Peyer's patch (tissue), 4 donors: ENCODE data around the gene TACC2. TPM values are rescaled to one million over a fixed set of nuclear protein-coding genes. Genes with fewer than 3 reads are reported as not detected.

ENCODE experiments used
- DNase-seq, 3 donors: peaks; one replicate each; pipeline ENCODE4 v3.0.0-alpha.2; 2017 to 2019
- H3K27ac ChIP-seq, 4 donors: fragments of 200-600 bp; sonication (generic); one replicate each; pipeline ENCODE4 v1.5.1; 2016 to 2019
- H3K27me3 ChIP-seq, 2 donors: fragments of 200-600 bp; sonication (generic); one replicate each; pipeline ENCODE4 v1.5.1; 2019
- H3K36me3 ChIP-seq, 3 donors: fragments of 200-600 bp; sonication (generic); one replicate each; pipeline ENCODE4 v1.5.1; 2016 to 2019
- H3K4me1 ChIP-seq, 4 donors: fragments of 200-600 bp; sonication (generic); one replicate each; pipeline ENCODE4 v1.5.1; 2016 to 2019
- H3K4me3 ChIP-seq, 4 donors: fragments of 200-600 bp; sonication (generic); 1 replicate in 3 of 4; 2 replicates in 1 of 4; pipeline ENCODE4 v1.5.1; 2016 to 2019; ENCODE audit warnings: mild to moderate bottlenecking in 1 of 4
- H3K9me3 ChIP-seq, 4 donors: fragments of 200-600 bp; sonication (generic); one replicate each; pipeline ENCODE4 v1.5.1; 2016 to 2019; ENCODE audit warnings: mild to moderate bottlenecking in 1 of 4
- POLR2A ChIP-seq, 2 donors: fragments of 450-650 bp; IDR thresholded peaks; one replicate each; pipeline ENCODE4 v1.5.1; 2017; ENCODE audit warnings: antibody characterized with exemption in 2 of 2, mild to moderate bottlenecking in 2 of 2, moderate library complexity in 2 of 2
- total RNA-seq, 4 donors: library from RNA; depleted of rRNA; stranded (reverse); fragments of >200 nt; gene quantifications; one replicate each; pipeline ENCODE4 v1.1.0, GENCODE V29; 2016
- TF ChIP-seq, protein P1 (sequence below), 6 experiments: fragments of 450-650 bp in 4 of 6; fragments of 200-600 bp in 2 of 6; sonication (generic) in 1 of 6; IDR thresholded peaks; one replicate each; pipeline ENCODE4 v1.5.1; 2017 to 2019; ENCODE audit warnings: antibody characterized with exemption in 6 of 6, mild to moderate bottlenecking in 3 of 6, moderate library complexity in 1 of 6

The TACC2 gene
- total RNA-seq, 4 donors from 2014 or later = 91.6 to 140 (median 109) TPM

DNA sequence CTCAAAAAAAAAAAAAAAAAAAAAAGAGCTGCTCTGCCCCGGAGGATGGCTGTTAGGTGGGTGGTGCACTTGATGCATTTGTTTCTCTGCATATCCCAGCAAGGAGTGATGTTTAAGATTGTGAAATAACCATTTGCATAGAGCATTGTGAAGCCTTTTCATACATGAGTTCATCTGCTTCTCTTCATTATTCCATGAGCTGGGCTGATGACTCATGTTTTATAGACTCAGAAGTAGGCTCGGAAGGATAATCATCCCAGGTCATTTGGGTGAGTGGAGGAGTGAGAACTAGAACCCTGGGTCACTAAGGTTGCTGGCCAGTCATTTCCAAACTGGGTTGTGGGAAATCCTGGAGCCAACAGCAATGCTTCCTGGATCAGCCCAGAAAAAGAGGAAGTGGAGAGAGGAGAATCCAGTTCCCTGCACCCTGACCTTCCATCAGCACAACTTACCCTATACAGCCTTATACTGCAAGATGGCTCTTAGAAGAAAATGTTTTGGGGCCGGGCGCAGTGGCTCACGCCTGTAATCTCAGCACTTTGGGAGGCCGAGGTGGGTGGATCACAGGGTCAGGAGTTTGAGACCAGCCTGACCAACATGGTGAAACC is 45.3 kb downstream of the TACC2 start:
- H3K4me1 ChIP-seq = peaks cover 0 to 17% (median 0%) of the 10 kb centered on the region in 4 donors
- H3K4me3 ChIP-seq = no peak overlapping the region
- no peak for DNase-seq
- no peaks in the 10 kb centered on the region for H3K9me3 ChIP-seq
- no peaks in the 10 kb centered on the region for H3K36me3 ChIP-seq
- H3K27me3 ChIP-seq = no peaks in the 10 kb centered on the region
- TF ChIP-seq POLR2A (IDR thresholded peaks at IDR 0.05) = no peak
- TF ChIP-seq, protein P1, sequence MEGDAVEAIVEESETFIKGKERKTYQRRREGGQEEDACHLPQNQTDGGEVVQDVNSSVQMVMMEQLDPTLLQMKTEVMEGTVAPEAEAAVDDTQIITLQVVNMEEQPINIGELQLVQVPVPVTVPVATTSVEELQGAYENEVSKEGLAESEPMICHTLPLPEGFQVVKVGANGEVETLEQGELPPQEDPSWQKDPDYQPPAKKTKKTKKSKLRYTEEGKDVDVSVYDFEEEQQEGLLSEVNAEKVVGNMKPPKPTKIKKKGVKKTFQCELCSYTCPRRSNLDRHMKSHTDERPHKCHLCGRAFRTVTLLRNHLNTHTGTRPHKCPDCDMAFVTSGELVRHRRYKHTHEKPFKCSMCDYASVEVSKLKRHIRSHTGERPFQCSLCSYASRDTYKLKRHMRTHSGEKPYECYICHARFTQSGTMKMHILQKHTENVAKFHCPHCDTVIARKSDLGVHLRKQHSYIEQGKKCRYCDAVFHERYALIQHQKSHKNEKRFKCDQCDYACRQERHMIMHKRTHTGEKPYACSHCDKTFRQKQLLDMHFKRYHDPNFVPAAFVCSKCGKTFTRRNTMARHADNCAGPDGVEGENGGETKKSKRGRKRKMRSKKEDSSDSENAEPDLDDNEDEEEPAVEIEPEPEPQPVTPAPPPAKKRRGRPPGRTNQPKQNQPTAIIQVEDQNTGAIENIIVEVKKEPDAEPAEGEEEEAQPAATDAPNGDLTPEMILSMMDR (IDR thresholded peaks at IDR 0.05) = no peak
- peak overlapping the region in 2 of 4 donors; percentile 35 to 42 for H3K27ac ChIP-seq

GRCh38 chr10:122040786-122041185 is 51.8 kb downstream of the TACC2 start:
- H3K36me3 ChIP-seq = no peaks in the 10 kb centered on the region
- H3K27me3 ChIP-seq = no peaks in the 10 kb centered on the region
- H3K4me1 ChIP-seq = peaks cover 0 to 9% (median 0%) of the 10 kb centered on the region in 4 donors
- TF ChIP-seq POLR2A (IDR thresholded peaks at IDR 0.05) = no peak
- TF ChIP-seq, protein P1 (IDR thresholded peaks at IDR 0.05) = no peak
- H3K27ac ChIP-seq = no peak overlapping the region
- H3K9me3 ChIP-seq = no peaks in the 10 kb centered on the region
- H3K4me3 ChIP-seq = no peak overlapping the region
- no peak for DNase-seq

DNA sequence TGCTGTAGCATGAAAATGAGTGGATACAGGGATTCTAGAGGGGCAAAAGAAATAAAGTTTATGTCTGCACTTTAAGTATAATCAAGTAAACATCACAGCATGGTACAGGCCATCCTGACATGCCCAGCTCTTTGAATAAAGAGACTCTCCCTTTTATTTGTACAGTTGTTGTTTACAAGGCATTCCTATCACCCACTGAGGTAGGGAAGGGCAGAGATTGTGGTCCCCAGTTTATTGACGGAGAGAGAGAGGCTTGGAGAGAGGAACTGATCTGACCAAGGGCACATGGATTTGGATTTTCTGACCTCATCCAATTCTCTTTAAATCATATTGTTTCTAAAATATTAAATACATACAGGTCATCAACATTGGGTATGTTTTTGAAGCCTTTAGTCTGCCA is 53.9 kb downstream of the TACC2 start:
- no peak for DNase-seq

DNA sequence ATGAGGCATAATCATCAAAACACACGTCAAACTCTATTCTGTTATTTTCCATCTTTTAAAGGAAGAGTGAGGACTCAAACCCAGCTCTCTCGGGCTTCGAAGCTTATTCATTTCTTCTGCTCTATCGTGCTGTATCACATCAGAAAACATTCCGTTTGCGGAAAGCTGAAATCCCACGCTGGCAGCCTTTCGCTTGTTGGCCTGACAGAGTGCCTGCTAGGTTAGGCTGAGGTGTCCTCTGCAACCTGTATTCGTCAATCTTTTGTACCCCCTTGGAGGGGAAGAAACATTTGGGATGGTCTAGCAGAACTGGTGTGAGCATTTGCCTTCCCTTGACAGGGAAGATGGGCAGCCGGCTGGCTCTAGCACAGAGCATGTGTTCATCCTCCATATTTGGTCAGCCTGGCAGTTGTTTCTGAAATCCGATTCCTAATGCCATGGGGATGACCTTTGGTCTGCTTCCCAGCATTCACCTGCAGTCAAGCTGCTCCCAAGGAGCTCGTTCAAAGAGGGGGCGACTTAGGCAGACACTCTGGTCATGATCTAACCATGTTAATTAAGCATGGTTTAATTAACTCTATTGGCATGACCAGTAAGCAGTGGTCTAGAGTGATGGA is 55.2 kb downstream of the TACC2 start:
- no peak overlapping the region for H3K4me3 ChIP-seq
- DNase-seq = peak in 1 of 3 donors; percentile 46
- TF ChIP-seq POLR2A (IDR thresholded peaks at IDR 0.05) = no peak
- TF ChIP-seq, protein P1 (IDR thresholded peaks at IDR 0.05) = no peak

More for the DNA sequence above, 53.9 kb downstream of the TACC2 start:
- Histone ChIP-seq H3K4me3 (no peak overlapping the region), H3K27me3 (no peaks in the 10 kb centered on the region), H3K27ac (peak overlapping the region in 1 of 4 donors; percentile 38), H3K4me1 (peaks cover 0 to 9% (median 0%) of the 10 kb centered on the region in 4 donors), H3K36me3 (no peaks in the 10 kb centered on the region), H3K9me3 (no peaks in the 10 kb centered on the region)
- TF ChIP-seq POLR2A (IDR thresholded peaks at IDR 0.05) = no peak
- TF ChIP-seq, protein P1 (IDR thresholded peaks at IDR 0.05) = no peak

DNA sequence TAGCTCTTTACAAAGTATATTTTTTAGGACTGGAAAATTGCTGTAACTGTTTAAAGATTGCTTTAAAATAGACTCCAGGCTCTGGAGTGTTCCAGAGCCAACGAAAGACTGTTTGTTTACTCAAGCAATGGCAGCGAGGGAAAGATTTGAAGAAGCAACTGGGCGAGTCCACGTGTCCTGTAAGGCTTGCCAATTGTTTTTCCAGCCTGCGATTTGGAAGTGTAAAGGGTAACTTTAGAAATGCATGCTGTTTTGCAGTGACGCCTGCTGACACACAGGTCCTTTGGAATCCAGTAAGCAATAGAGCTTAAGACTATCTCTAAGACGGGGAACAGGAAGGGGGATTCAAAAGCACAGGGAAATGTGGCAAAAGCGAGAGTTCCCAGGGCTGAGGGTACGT is 55.8 kb downstream of the TACC2 start:
- TF ChIP-seq, protein P1 (IDR thresholded peaks at IDR 0.05) = no peak
- no peak for TF ChIP-seq POLR2A (IDR thresholded peaks at IDR 0.05)
- H3K27ac ChIP-seq = peak overlapping the region in 1 of 4 donors; percentile 44

More for the DNA sequence above, 55.2 kb downstream of the TACC2 start:
- Histone ChIP-seq H3K4me1 (peaks cover 0 to 9% (median 0%) of the 10 kb centered on the region in 4 donors), H3K27ac (peak overlapping the region in 1 of 4 donors; percentile 44), H3K36me3 (no peaks in the 10 kb centered on the region), H3K27me3 (no peaks in the 10 kb centered on the region), H3K9me3 (no peaks in the 10 kb centered on the region)

More for the DNA sequence above, 55.8 kb downstream of the TACC2 start:
- Histone ChIP-seq H3K27me3 (no peaks in the 10 kb centered on the region), H3K4me1 (peaks cover 0 to 9% (median 0%) of the 10 kb centered on the region in 4 donors), H3K9me3 (no peaks in the 10 kb centered on the region), H3K36me3 (no peaks in the 10 kb centered on the region), H3K4me3 (no peak overlapping the region)
- DNase-seq = peak in 1 of 3 donors; percentile 45
